Left colon (tissue), 2 donors: Measurements from ENCODE around the gene LYSET. TPM values are rescaled to one million over a fixed set of nuclear protein-coding genes. Genes with fewer than 3 reads are reported as not detected.
"Not testable (repeated sequence)": the region's sequence is repeated elsewhere in the genome, so short reads cannot be mapped to it uniquely, and the experiment has no call there.

ENCODE experiments used
- ATAC-seq: fragments of 200-7000 bp; cut with Tn5 transposase; one replicate; pipeline ENCODE4 v1.9.1; 2020; ENCODE audit warnings: mild to moderate bottlenecking, moderate library complexity
- DNase-seq, 2 donors: peaks; one replicate each; pipeline ENCODE4 v3.0.0-alpha.2; 2020
- intact Hi-C, 2 donors: fragments of 100-400 bp; cut with DNase I in 1 of 2; cut with micrococcal nuclease in 1 of 2; formaldehyde crosslinking; loops; one replicate each; pipeline versions ENCODE4 v1.11.2 to v1.14.0; 2022; cut with DNase I, micrococcal nuclease
- total RNA-seq, 2 donors: library from RNA; stranded (reverse); fragmentation: NEBNext Ultra II Directional; extraction: Animal tissue kit (Norgen Biotek cat#: 25700); gene quantifications; one replicate each; pipeline ENCODE4 v1.2.1, GENCODE V29; 2021
- donor health status: DM: no; HTN: no; CAD: no.
- donor health status: DM: yes; HTN: yes; CAD: no.

Gene LYSET
- total RNA-seq, 2 donors from 2014 or later, result 30.0 to 32.0 TPM

GRCh38 chr14:93163564-93163963 lies 21.6 kb upstream of the LYSET start:
- intact Hi-C loops, result no loop called here
- DNase-seq (no peak), ATAC-seq (no peak)

GRCh38 chr14:93165271-93166265 lies 19.5 kb upstream of the LYSET start:
- ATAC-seq, intact Hi-C loops, DNase-seq: not testable (repeated sequence)

DNA sequence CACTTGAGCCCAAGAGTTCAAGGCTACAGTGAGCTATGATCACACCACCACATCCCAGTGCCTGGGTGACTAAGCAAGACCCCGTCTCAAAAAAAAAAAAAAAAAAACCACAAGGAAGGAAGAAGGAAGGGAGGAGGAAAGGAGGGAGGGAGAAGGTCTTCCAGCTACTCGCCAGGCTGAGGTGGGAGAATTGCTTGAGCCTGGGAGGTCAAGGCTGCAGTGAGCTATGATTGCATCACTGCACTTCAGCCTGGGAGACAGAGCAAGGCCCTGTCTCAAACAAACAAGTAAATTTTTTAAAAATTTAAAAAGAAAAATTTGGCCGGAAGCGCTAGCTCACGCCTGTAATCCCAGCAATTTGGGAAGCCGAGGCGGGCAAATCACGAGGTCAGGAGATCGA lies 16.5 kb upstream of the LYSET start:
- intact Hi-C loops, DNase-seq, ATAC-seq: not testable (repeated sequence)

GRCh38 chr14:93169619-93170018 lies 15.5 kb upstream of the LYSET start:
- intact Hi-C loops, ATAC-seq, DNase-seq: not testable (repeated sequence)

- DNase-seq, ATAC-seq, intact Hi-C loops: not testable (repeated sequence)
These were observed 15.0 kb upstream of the LYSET start for GRCh38 chr14:93170141-93170540.

- no peak for DNase-seq
- intact Hi-C loops, result no loop called here
- ATAC-seq, result no peak
These were observed 13.7 kb upstream of the LYSET start for GRCh38 chr14:93171376-93171775.

- DNase-seq (no peak), ATAC-seq (peak; percentile 64)
- intact Hi-C loops, result no loop called here
These were observed 11.1 kb upstream of the LYSET start for GRCh38 chr14:93173943-93174395.

DNA sequence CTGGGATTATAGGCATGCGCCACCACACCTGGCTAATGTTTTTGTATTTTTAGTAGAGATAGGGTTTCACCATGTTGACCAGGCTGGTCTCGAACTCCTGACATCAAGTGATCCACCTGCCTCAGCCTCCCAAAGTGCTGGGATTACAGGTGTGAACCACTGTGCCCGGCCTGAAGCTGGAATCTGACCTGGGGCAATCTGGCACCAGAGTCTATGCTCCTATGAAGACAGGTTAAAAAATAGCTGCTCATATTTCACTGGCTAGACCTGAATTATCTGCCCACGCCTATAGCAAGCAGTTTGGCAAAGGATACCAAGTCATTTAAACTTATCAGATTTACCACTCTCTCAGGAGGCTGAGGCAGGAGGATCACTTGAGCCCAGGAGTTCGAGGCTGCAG lies 10.4 kb upstream of the LYSET start:
- intact Hi-C loops, ATAC-seq, DNase-seq: not testable (repeated sequence)

GRCh38 chr14:93175492-93175891 lies 9.6 kb upstream of the LYSET start:
- DNase-seq (no peak), ATAC-seq (no peak)

DNA sequence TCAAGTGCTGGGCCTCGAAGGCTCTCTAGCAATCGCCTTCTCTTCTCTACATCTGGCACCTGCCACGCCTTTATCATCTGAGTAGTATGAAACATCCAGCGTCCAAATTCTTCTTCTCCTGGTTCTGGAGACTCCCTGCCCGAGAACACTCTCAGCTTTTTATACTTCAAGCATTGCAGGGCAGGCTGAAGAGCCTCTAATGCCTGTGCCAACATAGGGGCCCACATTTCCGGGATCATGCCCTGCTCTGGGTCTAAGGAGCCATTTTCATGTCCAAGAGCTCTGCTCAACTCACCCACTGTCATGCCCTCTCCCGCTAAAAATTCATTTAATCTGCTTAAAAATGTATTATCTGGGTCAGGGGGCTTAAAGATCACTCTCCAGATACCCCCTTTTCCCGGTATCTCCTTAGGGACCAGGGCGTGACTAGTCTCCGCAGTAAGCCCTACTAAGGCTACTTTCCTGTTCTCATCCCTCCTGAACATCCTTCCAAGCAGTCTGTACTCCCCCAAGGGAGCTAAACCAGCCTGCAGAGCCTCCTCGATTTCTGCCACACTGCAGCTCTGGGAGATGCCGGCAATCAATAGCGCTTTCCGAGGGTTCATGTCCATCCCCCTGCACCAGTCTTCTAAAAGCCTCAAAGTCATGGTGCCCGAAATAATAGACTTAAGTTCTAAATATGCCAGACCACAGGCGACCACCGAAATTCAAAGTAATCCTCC lies 1.4 kb upstream of the LYSET start:
- intact Hi-C loops, result no loop called here
- DNase-seq, result peak in 1 of 2 donors; percentile 22
- peak; percentile 15 for ATAC-seq

More at GRCh38 chr14:93175492-93175891, 9.6 kb upstream of the LYSET start:
- intact Hi-C loops, result no loop called here

DNA sequence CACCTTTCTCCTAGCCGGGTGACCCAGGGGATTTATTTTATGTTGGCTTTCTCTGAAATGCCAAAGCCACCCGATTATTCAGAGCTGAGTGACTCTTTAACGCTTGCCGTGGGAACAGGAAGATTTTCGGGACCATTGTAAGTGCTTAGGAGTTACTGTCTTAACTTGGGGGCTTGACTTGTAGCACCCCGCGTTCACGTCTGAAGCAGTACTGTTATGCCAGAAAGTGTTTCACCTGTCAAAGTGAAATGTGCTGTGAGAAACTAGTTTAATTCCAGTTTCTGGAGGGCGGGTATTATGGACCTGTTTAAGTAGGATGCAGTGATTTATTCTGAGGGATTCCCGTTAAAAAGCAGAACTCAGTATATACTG lies 218 bp downstream of the LYSET start:
- intact Hi-C loops, result no loop called here

DNA sequence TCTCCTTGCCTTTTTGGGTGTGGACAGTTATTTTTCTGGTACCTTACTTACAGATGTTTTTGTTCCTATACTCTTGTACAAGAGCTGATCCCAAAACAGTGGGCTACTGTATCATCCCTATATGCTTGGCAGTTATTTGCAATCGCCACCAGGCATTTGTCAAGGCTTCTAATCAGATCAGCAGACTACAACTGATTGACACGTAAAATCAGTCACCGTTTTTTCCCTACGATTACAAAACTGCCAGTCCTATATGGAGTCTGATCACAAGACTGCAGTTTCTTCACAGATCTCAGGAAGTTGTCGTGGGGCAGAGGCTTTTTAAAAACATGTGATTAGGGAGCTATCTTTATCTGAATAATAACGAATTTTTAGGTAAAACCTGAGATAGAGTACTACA lies 1.3 kb downstream of the LYSET start:
- DNase-seq (no peak), ATAC-seq (no peak)
- intact Hi-C loops, result no loop called here

More for the DNA sequence above, 218 bp downstream of the LYSET start:
- DNase-seq (no peak), ATAC-seq (peak; percentile 1)

- DNase-seq, result no peak
- ATAC-seq, result no peak
- intact Hi-C loops, result no loop called here
These were observed 1.8 kb downstream of the LYSET start for GRCh38 chr14:93186956-93187355.

GRCh38 chr14:93195316-93195999 lies 10.3 kb downstream of the LYSET start:
- ATAC-seq (peak; percentile 94), DNase-seq (no peak)
- intact Hi-C loops, result no loop called here

DNA sequence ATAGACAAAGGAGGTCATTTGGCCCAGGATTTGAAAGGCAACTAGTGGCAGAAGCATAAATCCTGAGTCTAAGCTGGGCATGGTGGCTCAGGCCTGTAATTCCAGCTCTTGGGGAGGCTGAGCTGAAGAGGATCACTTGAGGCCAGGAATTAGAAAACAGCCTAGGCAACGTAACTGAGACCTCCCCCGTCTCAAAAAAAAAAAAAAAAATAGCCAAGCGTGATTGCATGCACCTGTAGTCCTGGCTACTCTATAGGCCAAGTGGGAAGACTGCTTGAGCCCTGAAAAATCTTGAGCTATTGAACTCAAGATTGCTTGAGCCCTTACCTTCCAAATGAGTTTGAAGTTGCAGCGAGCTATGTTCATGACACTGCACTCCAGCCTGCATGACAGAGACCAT lies 13.9 kb downstream of the LYSET start:
- intact Hi-C loops, result no loop called here
- ATAC-seq (no peak), DNase-seq (no peak)

DNA sequence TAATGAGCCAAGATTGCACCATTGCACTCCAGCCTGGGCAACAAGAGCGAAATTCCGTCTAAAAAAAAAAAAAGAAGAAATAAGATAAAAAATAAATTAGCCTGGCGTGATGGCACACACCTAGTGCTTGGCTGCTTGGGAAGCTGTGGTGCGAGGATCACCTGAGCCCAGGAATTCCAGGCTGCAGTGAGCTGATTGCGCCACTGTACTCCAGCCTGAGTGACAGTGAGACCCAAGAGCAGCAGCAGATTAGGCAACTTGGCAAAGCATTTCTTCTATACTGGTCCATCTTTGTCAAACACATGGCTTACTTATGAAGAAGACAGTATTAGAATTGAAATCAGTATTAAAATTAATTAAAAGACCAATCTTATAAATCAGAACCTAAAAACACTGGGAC lies 15.4 kb downstream of the LYSET start:
- ATAC-seq (no peak), DNase-seq (no peak)
- intact Hi-C loops, result no loop called here

- ATAC-seq (no peak), DNase-seq (no peak)
- intact Hi-C loops, result no loop called here
These were observed 16.1 kb downstream of the LYSET start for GRCh38 chr14:93201155-93201704.

- peak; percentile 96 for ATAC-seq
- intact Hi-C loops, result no loop called here
- DNase-seq, result peak; percentile 93 to 97
These were observed 21.8 kb downstream of the LYSET start, which contains the start of the genes GON7 and UBR7 for GRCh38 chr14:93206793-93207467. GON7 (minus strand) TSS chr14:93207065; CDS start chr14:93207037, 28 bp downstream. UBR7 (plus strand) TSS chr14:93207256; CDS start chr14:93207292, 36 bp downstream.
